ENCODE measurements around the gene TSPEAR. TPM values are rescaled to one million over a fixed set of nuclear protein-coding genes. Genes with fewer than 3 reads are reported as not detected.

TSPEAR gene
- total RNA-seq, 4 donors from 2014 or later = 0.21 to 1.3 (median 0.69) TPM

DNA sequence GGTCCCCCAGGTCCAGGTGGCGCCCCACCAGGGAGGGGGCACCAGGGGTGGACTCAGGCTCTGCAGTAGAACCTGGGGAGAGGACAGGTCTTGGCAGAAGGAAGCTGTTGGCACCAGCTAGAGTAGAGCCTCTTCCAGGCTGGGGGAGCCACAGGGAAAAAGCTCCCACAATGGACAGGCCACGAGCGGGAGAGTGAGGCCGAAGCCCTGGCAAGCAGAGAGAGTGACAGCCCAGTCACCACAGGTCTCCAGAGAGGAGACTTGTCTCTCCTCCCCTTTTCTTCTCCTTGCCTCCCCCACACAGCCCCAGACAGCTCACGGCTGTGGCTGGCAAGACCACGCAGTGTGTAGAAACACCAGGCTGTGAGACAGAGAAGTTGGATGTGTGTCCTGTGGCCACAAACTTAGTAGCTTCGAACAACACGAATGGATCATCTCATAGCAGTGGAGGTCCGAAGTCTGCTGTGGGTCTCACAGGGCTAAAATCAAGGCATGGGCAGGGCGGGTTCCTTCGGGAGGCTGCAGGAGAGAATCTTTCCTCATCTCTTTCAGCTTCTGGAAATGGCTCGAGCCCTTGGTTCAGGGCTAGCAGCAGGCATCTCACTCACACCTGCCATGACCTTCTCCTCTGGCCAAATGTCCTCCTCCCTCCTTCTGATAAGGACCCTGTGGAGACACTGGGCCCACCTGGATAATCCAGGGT, 60.2 kb downstream of the TSPEAR start:
- TF ChIP-seq, protein P1, sequence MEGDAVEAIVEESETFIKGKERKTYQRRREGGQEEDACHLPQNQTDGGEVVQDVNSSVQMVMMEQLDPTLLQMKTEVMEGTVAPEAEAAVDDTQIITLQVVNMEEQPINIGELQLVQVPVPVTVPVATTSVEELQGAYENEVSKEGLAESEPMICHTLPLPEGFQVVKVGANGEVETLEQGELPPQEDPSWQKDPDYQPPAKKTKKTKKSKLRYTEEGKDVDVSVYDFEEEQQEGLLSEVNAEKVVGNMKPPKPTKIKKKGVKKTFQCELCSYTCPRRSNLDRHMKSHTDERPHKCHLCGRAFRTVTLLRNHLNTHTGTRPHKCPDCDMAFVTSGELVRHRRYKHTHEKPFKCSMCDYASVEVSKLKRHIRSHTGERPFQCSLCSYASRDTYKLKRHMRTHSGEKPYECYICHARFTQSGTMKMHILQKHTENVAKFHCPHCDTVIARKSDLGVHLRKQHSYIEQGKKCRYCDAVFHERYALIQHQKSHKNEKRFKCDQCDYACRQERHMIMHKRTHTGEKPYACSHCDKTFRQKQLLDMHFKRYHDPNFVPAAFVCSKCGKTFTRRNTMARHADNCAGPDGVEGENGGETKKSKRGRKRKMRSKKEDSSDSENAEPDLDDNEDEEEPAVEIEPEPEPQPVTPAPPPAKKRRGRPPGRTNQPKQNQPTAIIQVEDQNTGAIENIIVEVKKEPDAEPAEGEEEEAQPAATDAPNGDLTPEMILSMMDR (IDR thresholded peaks at IDR 0.05) = no peak
- Histone ChIP-seq H3K4me3 (replicated peaks in 1 of 3) (no peak overlapping the region), H3K9me3 (no peaks in the 10 kb centered on the region), H3K4me1 (no peaks in the 10 kb centered on the region), H3K27ac (no peak overlapping the region), H3K36me3 (no peaks in the 10 kb centered on the region), H3K27me3 (no peaks in the 10 kb centered on the region)
- DNase-seq = no peak
- WGBS, 2 donors = 96 to 98% methylated on average over 7 to 12 of the region's 12 CpGs
- intact Hi-C loops (cut with DNase I) = no loop called here

DNA sequence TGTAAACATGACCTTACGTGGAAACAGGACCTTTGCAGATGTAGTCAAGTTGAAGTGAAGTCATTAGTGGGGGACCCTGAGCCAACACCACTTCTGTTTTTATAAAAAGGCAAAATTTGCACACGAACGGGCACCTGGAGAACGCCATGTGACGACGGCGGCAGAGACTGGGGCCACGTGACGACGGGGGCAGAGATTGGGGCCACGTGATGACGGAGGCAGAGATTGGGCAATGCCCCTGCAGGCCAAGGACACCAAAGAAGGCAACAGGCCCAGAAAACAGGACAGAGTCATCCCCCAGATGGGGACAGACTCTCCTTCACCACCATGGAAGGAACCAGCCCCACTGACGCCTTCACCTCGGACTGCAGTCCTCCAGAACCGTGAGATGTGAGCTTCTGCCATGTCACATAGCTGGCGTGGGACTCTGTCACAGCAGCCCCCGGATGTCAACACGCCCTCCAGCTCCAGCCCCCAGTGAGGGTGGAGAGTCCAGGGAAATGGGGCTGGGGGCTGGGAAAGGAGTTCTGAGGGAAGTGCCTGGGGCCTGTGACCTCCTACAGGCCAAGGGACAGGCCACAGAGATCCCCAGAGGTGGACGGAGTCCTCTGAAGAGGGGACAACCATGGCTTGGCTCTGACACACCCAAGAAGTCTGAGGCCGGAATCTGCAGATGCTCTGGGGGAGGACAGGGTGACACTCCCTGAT, 61.0 kb downstream of the TSPEAR start:
- WGBS, 2 donors = 90 to 93% methylated on average over 17 to 20 of the region's 20 CpGs
- intact Hi-C loops (cut with DNase I) = no loop called here
- no peak for DNase-seq
- TF ChIP-seq, protein P1 (IDR thresholded peaks at IDR 0.05) = no peak
- no peak for TF ChIP-seq POLR2A (IDR thresholded peaks at IDR 0.05)
- H3K9me3 ChIP-seq = no peaks in the 10 kb centered on the region
- H3K27ac ChIP-seq = no peak overlapping the region
- no peaks in the 10 kb centered on the region for H3K4me1 ChIP-seq
- no peaks in the 10 kb centered on the region for H3K36me3 ChIP-seq
- H3K27me3 ChIP-seq = no peaks in the 10 kb centered on the region
- H3K4me3 ChIP-seq (replicated peaks in 1 of 3) = no peak overlapping the region

DNA sequence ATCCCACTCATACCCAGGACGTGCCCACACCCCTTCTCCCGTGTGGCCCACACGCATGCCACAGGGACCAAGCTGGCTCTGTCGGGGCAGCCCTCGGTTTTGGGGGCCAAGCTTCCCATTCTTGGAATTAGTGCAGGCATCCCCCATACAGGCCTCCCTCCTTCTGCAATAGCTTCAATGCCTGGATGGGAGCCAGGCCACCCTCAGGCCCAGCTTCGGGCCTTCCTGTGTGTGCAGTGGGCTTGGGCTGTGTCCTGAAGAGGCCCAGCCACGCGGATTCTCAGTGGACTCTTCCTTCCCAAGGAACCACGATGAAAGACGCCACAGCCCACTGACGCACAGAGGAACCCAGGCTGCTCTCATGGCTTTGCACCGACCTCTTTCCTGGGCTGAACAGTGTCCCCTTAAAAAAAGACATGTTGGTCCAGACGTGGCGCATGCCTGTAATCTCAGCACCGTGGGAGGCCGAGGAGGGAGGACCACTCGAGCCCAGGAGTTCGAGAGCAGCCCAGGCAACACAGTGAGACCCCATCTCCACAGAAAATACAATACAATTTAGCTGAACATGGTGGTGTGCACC, 61.8 kb downstream of the TSPEAR start:
- Histone ChIP-seq H3K9me3 (no peaks in the 10 kb centered on the region), H3K27ac (no peak overlapping the region), H3K4me1 (no peaks in the 10 kb centered on the region), H3K36me3 (no peaks in the 10 kb centered on the region), H3K27me3 (no peaks in the 10 kb centered on the region), H3K4me3 (replicated peaks in 1 of 3) (no peak overlapping the region)
- DNase-seq = no peak
- intact Hi-C loops (cut with DNase I) = no loop called here
- no peak for TF ChIP-seq POLR2A (IDR thresholded peaks at IDR 0.05)
- TF ChIP-seq, protein P1 (IDR thresholded peaks at IDR 0.05) = no peak
- 80 to 96% methylated on average over 11 to 18 of the region's 18 CpGs for WGBS, 2 donors

DNA sequence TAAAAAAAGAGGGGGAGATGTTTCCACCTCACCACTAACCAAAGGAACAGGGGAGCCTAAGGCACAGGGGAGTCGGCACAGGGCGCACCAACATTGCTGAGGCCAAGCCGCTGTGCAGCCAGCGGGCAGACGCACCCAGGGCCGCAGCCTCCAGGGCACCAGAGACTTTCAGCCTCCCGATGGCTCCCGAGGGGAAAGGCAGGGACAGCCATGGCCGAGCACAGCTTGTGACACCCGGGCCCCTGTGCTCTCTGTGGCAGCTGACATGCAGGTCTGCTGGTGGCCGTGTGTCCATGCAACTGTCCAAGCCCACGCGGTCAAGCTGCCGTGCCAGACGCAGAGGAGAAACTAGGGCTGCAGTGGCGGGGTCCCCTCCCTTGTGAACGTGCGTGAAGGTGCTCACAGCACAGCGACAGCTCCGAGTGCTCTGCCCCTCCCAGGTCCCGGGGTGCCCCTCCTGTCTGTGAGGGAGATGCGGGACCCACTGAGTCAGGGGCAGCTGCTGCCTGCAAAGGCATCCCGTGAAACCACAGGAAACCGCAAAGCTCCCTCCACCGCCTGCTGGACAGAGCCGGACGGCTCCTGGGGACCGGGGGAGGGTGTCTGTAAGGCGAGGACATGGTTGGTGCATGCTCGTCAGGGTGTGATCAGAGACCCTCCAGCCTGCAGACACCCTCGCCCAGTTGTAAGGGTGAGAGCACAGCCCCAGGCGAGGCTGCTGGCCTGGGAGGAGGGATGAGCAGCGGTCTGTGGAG, 62.6 kb downstream of the TSPEAR start:
- no peaks in the 10 kb centered on the region for H3K36me3 ChIP-seq
- no peaks in the 10 kb centered on the region for H3K4me1 ChIP-seq
- H3K4me3 ChIP-seq (replicated peaks in 1 of 3) = no peak overlapping the region
- DNase-seq = no peak
- H3K9me3 ChIP-seq = no peaks in the 10 kb centered on the region
- no peak overlapping the region for H3K27ac ChIP-seq
- no peak for TF ChIP-seq POLR2A (IDR thresholded peaks at IDR 0.05)
- TF ChIP-seq, protein P1 (IDR thresholded peaks at IDR 0.05) = no peak
- 87 to 95% methylated on average over 16 to 25 of the region's 33 CpGs for WGBS, 2 donors
- no peaks in the 10 kb centered on the region for H3K27me3 ChIP-seq
- intact Hi-C loops (cut with DNase I) = no loop called here

Data from thyroid gland (tissue), 4 donors.